Measurements from ENCODE around the gene SEC14L1. TPM values are rescaled to one million over a fixed set of nuclear protein-coding genes. Genes with fewer than 3 reads are reported as not detected.
A peak's percentile ranks its signal among the peaks of the same experiment; 100 is the strongest.
"Not testable (repeated sequence)": the region's sequence is repeated elsewhere in the genome, so short reads cannot be mapped to it uniquely, and the experiment has no call there.

SEC14L1 gene
- total RNA-seq, 4 donors from 2014 or later: 38.4 to 86.1 (median 40.1) TPM

GRCh38 chr17:77150196-77150595, 9.4 kb downstream of the SEC14L1 start:
- H3K4me1 ChIP-seq: peaks cover 6 to 96% (median 32%) of the 10 kb centered on the region in 3 donors
- H3K36me3 ChIP-seq: peaks cover 0 to 38% of the 10 kb centered on the region in 2 donors
- no peaks in the 10 kb centered on the region for H3K27me3 ChIP-seq
- TF ChIP-seq EP300 (IDR thresholded peaks at IDR 0.05) (no peak), POLR2AphosphoS5 (IDR thresholded peaks at IDR 0.05) (no peak), POLR2A (IDR thresholded peaks at IDR 0.05) (no peak), CTCF (IDR thresholded peaks at IDR 0.05) (no peak)
- no peak overlapping the region for H3K4me3 ChIP-seq
- H3K9me3 ChIP-seq: no peaks in the 10 kb centered on the region
- WGBS, 2 donors (ENCODE audit: low coverage in 1 of 2): 78 to 89% methylated on average over 1 to 5 of the region's 5 CpGs
- H3K27ac ChIP-seq: peak overlapping the region in 2 of 4 donors; percentile 31 to 65
- ATAC-seq: no peak

- ATAC-seq: no peak
- Histone ChIP-seq H3K27ac (peak overlapping the region in 1 of 4 donors; percentile 65), H3K27me3 (no peaks in the 10 kb centered on the region), H3K4me3 (no peak overlapping the region), H3K9me3 (no peaks in the 10 kb centered on the region), H3K36me3 (peaks cover 0 to 45% of the 10 kb centered on the region in 2 donors), H3K4me1 (peaks cover 2 to 95% (median 25%) of the 10 kb centered on the region in 3 donors)
- TF ChIP-seq CTCF (IDR thresholded peaks at IDR 0.05) (no peak), POLR2AphosphoS5 (IDR thresholded peaks at IDR 0.05) (no peak), POLR2A (IDR thresholded peaks at IDR 0.05) (no peak), EP300 (IDR thresholded peaks at IDR 0.05) (no peak)
- 63% methylated on average over 7 of the region's 7 CpGs for WGBS, 2 donors (ENCODE audit: low coverage in 1 of 2)
Measured at GRCh38 chr17:77151186-77151585, 10.4 kb downstream of the SEC14L1 start.

- peak; percentile 74 for ATAC-seq
- not testable (repeated sequence) for H3K9me3 ChIP-seq, H3K27me3 ChIP-seq, H3K4me3 ChIP-seq
- Histone ChIP-seq H3K4me1 (peaks cover 2 to 86% (median 25%) of the 10 kb centered on the region in 3 donors), H3K27ac (peak overlapping the region in 2 of 4 donors; percentile 58 to 65), H3K36me3 (peaks cover 0 to 41% of the 10 kb centered on the region in 2 donors)
- 70 to 71% methylated on average over 2 to 6 of the region's 6 CpGs for WGBS, 2 donors (ENCODE audit: low coverage in 1 of 2)
Measured at GRCh38 chr17:77152056-77152455, 11.3 kb downstream of the SEC14L1 start.

- ATAC-seq: no peak
- H3K36me3 ChIP-seq: peaks cover 0 to 27% of the 10 kb centered on the region in 2 donors
- H3K27ac ChIP-seq: peak overlapping the region in 3 of 4 donors; percentile 11 to 65 (median 58)
- WGBS, 2 donors (ENCODE audit: low coverage in 1 of 2): 13 to 14% methylated on average over 1 of the region's 1 CpG
- H3K9me3 ChIP-seq: no peaks in the 10 kb centered on the region
- H3K27me3 ChIP-seq: no peaks in the 10 kb centered on the region
- H3K4me3 ChIP-seq: no peak overlapping the region
- peaks cover 2 to 81% (median 20%) of the 10 kb centered on the region in 3 donors for H3K4me1 ChIP-seq
- no peak for TF ChIP-seq EP300 (IDR thresholded peaks at IDR 0.05)
- no peak for TF ChIP-seq POLR2AphosphoS5 (IDR thresholded peaks at IDR 0.05)
- TF ChIP-seq POLR2A (IDR thresholded peaks at IDR 0.05): no peak
- TF ChIP-seq CTCF (IDR thresholded peaks at IDR 0.05): no peak
Measured at GRCh38 chr17:77153472-77153871, 12.7 kb downstream of the SEC14L1 start.

- H3K36me3 ChIP-seq: peaks cover 0 to 21% of the 10 kb centered on the region in 2 donors
- ATAC-seq: no peak
- H3K4me1 ChIP-seq: peaks cover 2 to 74% (median 18%) of the 10 kb centered on the region in 3 donors
- H3K27ac ChIP-seq: peak overlapping the region in 3 of 4 donors; percentile 11 to 52 (median 13)
- TF ChIP-seq EP300 (IDR thresholded peaks at IDR 0.05) (no peak), CTCF (IDR thresholded peaks at IDR 0.05) (no peak), POLR2AphosphoS5 (IDR thresholded peaks at IDR 0.05) (no peak), POLR2A (IDR thresholded peaks at IDR 0.05) (no peak)
- WGBS, 2 donors (ENCODE audit: low coverage in 1 of 2): 81 to 82% methylated on average over 7 to 8 of the region's 8 CpGs
- H3K4me3 ChIP-seq: no peak overlapping the region
- no peaks in the 10 kb centered on the region for H3K27me3 ChIP-seq
- H3K9me3 ChIP-seq: no peaks in the 10 kb centered on the region
Measured at GRCh38 chr17:77153999-77154586, 13.3 kb downstream of the SEC14L1 start.
